IPS-18a (cell line): ENCODE results near the gene SLC9A8.
"Not testable (repeated sequence)": the region's sequence is repeated elsewhere in the genome, so short reads cannot be mapped to it uniquely, and the experiment has no call there.

Experiments used
- H3K27ac ChIP-seq: one replicate; pipeline ENCODE4 v1.5.1; 2013; ENCODE audit warnings: low read length
- H3K27me3 ChIP-seq: one replicate; pipeline ENCODE4 v1.6.1; 2013; ENCODE audit warnings: mild to moderate bottlenecking, low read length; ENCODE audit not compliant: control insufficient read depth, insufficient read depth
- H3K36me3 ChIP-seq: one replicate; pipeline ENCODE4 v1.6.1; 2013; ENCODE audit warnings: low read depth, low read length; ENCODE audit not compliant: control insufficient read depth
- H3K4me1 ChIP-seq: one replicate; pipeline ENCODE4 v1.6.1; 2013; ENCODE audit warnings: low read depth, low read length; ENCODE audit not compliant: control insufficient read depth
- H3K4me3 ChIP-seq: one replicate; pipeline ENCODE4 v1.5.1; 2013; ENCODE audit warnings: low read length
- H3K9ac ChIP-seq: one replicate; pipeline ENCODE4 v1.6.1; 2013; ENCODE audit warnings: mild to moderate bottlenecking, low read length, moderate library complexity
- H3K9me3 ChIP-seq: one replicate; pipeline ENCODE4 v1.6.1; 2013; ENCODE audit warnings: low read depth, low read length; ENCODE audit not compliant: control insufficient read depth

The SLC9A8 gene

GRCh38 chr20:49812507-49813304, at the start of gene SLC9A8:
SLC9A8 (plus strand) TSS chr20:49812828; CDS start chr20:49812923, 95 bp downstream.
- peaks cover 4% of the 10 kb centered on the region for H3K36me3 ChIP-seq
- H3K4me3 ChIP-seq: peak within 1 kb of the TSS; percentile 86
- peaks cover 10% of the 10 kb centered on the region for H3K4me1 ChIP-seq
- H3K9ac ChIP-seq: peak within 1 kb of the TSS; percentile 79
- H3K9me3 ChIP-seq: no peaks in the 10 kb centered on the region
- H3K27ac ChIP-seq: peak within 1 kb of the TSS; percentile 74
- H3K27me3 ChIP-seq: no peaks in the 10 kb centered on the region

GRCh38 chr20:49762940-49763766, 49.5 kb upstream of the SLC9A8 start:
- no peak overlapping the region for H3K4me3 ChIP-seq
- no peak overlapping the region for H3K9ac ChIP-seq
- peaks cover 25% of the 10 kb centered on the region for H3K4me1 ChIP-seq
- no peaks in the 10 kb centered on the region for H3K36me3 ChIP-seq
- H3K27ac ChIP-seq: no peak overlapping the region
- no peaks in the 10 kb centered on the region for H3K9me3 ChIP-seq
- no peaks in the 10 kb centered on the region for H3K27me3 ChIP-seq

- Histone ChIP-seq H3K4me3 (no peak overlapping the region), H3K36me3 (no peaks in the 10 kb centered on the region), H3K27ac (no peak overlapping the region), H3K9ac (no peak overlapping the region), H3K4me1 (peaks cover 24% of the 10 kb centered on the region), H3K27me3 (no peaks in the 10 kb centered on the region), H3K9me3 (no peaks in the 10 kb centered on the region)
These were observed 47.3 kb upstream of the SLC9A8 start for GRCh38 chr20:49765413-49765736.

- Histone ChIP-seq H3K9ac (no peak overlapping the region), H3K36me3 (no peaks in the 10 kb centered on the region), H3K27ac (no peak overlapping the region), H3K4me3 (no peak overlapping the region), H3K27me3 (no peaks in the 10 kb centered on the region), H3K4me1 (peaks cover 24% of the 10 kb centered on the region), H3K9me3 (no peaks in the 10 kb centered on the region)
These were observed 46.6 kb upstream of the SLC9A8 start for GRCh38 chr20:49765846-49766541.

- Histone ChIP-seq H3K9ac (no peak overlapping the region), H3K4me1 (peaks cover 25% of the 10 kb centered on the region), H3K9me3 (no peaks in the 10 kb centered on the region), H3K36me3 (no peaks in the 10 kb centered on the region), H3K27ac (no peak overlapping the region), H3K4me3 (no peak overlapping the region), H3K27me3 (no peaks in the 10 kb centered on the region)
These were observed 45.6 kb upstream of the SLC9A8 start for GRCh38 chr20:49766979-49767521.

GRCh38 chr20:49768204-49769047, 44.2 kb upstream of the SLC9A8 start:
- Histone ChIP-seq H3K36me3 (no peaks in the 10 kb centered on the region), H3K9me3 (no peaks in the 10 kb centered on the region), H3K27me3 (no peaks in the 10 kb centered on the region), H3K27ac (peak overlapping the region; percentile 72), H3K9ac (peak overlapping the region; percentile 26), H3K4me1 (peaks cover 26% of the 10 kb centered on the region), H3K4me3 (peak overlapping the region; percentile 24)

- Histone ChIP-seq H3K27me3 (no peaks in the 10 kb centered on the region), H3K9ac (no peak overlapping the region), H3K9me3 (no peaks in the 10 kb centered on the region), H3K36me3 (no peaks in the 10 kb centered on the region), H3K27ac (peak overlapping the region; percentile 72), H3K4me3 (no peak overlapping the region), H3K4me1 (peaks cover 26% of the 10 kb centered on the region)
These were observed 43.5 kb upstream of the SLC9A8 start for GRCh38 chr20:49769048-49769581.

- Histone ChIP-seq H3K9me3 (no peaks in the 10 kb centered on the region), H3K4me3 (no peak overlapping the region), H3K36me3 (no peaks in the 10 kb centered on the region), H3K9ac (no peak overlapping the region), H3K27ac (no peak overlapping the region), H3K4me1 (peaks cover 28% of the 10 kb centered on the region), H3K27me3 (no peaks in the 10 kb centered on the region)
These were observed 42.0 kb upstream of the SLC9A8 start for GRCh38 chr20:49770634-49771033.

GRCh38 chr20:49774213-49774612, 38.4 kb upstream of the SLC9A8 start:
- not testable (repeated sequence) for H3K4me3 ChIP-seq, H3K27me3 ChIP-seq, H3K36me3 ChIP-seq, H3K9ac ChIP-seq, H3K27ac ChIP-seq, H3K9me3 ChIP-seq
- H3K4me1 ChIP-seq: peaks cover 20% of the 10 kb centered on the region

- H3K36me3 ChIP-seq: no peaks in the 10 kb centered on the region
- peaks cover 20% of the 10 kb centered on the region for H3K4me1 ChIP-seq
- no peak overlapping the region for H3K27ac ChIP-seq
- no peak overlapping the region for H3K9ac ChIP-seq
- no peaks in the 10 kb centered on the region for H3K9me3 ChIP-seq
- H3K4me3 ChIP-seq: no peak overlapping the region
- H3K27me3 ChIP-seq: no peaks in the 10 kb centered on the region
These were observed 37.4 kb upstream of the SLC9A8 start for GRCh38 chr20:49775229-49775693.
